Uterus (tissue), 4 donors: ENCODE results near the gene LUZP2. TPM values are rescaled to one million over a fixed set of nuclear protein-coding genes. Genes with fewer than 3 reads are reported as not detected.

Source experiments
- DNase-seq, 2 donors: peaks; one replicate each; pipeline ENCODE4 v3.0.0-alpha.2; 2019 to 2020
- H3K27ac ChIP-seq, 2 donors: fragments of 200-600 bp; sonication (generic); 1 replicate in 1 of 2; 2 replicates in 1 of 2; pipeline ENCODE4 v1.5.1; 2016 to 2018
- H3K27me3 ChIP-seq, 2 donors: fragments of 200-600 bp; sonication (generic); one replicate each; pipeline ENCODE4 v1.5.1; 2018 to 2019; ENCODE audit warnings: control low read depth in 1 of 2
- H3K36me3 ChIP-seq, 2 donors: fragments of 200-600 bp; sonication (generic); one replicate each; pipeline ENCODE4 v1.5.1; 2019; ENCODE audit warnings: control low read depth in 1 of 2
- H3K4me1 ChIP-seq, 2 donors: fragments of 200-600 bp; sonication (generic); one replicate each; pipeline ENCODE4 v1.5.1; 2018 to 2019; ENCODE audit warnings: control low read depth in 1 of 2
- H3K4me3 ChIP-seq, 2 donors: fragments of 200-600 bp; sonication (generic); 1 replicate in 1 of 2; 2 replicates in 1 of 2; pipeline ENCODE4 v1.5.1; 2018 to 2019; ENCODE audit warnings: mild to moderate bottlenecking in 1 of 2
- H3K9me3 ChIP-seq, 2 donors: fragments of 200-600 bp; sonication (generic); one replicate each; pipeline ENCODE4 v1.5.1; 2019; ENCODE audit warnings: control low read depth in 1 of 2
- POLR2A ChIP-seq, 2 donors: fragments of 450-650 bp; IDR thresholded peaks; one replicate each; pipeline ENCODE4 v1.6.1; 2016; ENCODE audit warnings: antibody characterized with exemption in 2 of 2, mild to moderate bottlenecking in 1 of 2, moderate library complexity in 1 of 2
- intact Hi-C: fragments of 100-400 bp; cut with DNase I; formaldehyde crosslinking; loops from one replicate; pipeline ENCODE4 v1.15.1; 2023; ENCODE audit warnings: low total_unique reads
- total RNA-seq, 4 donors: library from RNA; depleted of rRNA in 3 of 4; stranded (reverse); fragments of >200 nt in 3 of 4; gene quantifications; one replicate each; pipeline versions ENCODE4 v1.1.0 to v1.2.4, GENCODE V29; 2014 to 2023
- TF ChIP-seq, protein P1 (sequence below), 4 experiments: fragments of 200-600 bp in 2 of 4; fragments of 450-650 bp in 2 of 4; sonication (generic) in 2 of 4; IDR thresholded peaks; one replicate each; pipeline ENCODE4 v1.5.1; 2016 to 2019; ENCODE audit warnings: antibody characterized with exemption in 4 of 4, mild to moderate bottlenecking in 2 of 4, moderate library complexity in 1 of 4
- donor health status: DM: yes; HTN: yes; CAD: no.

LUZP2 gene
- total RNA-seq, 4 donors from 2014 or later: 0.24 to 13.8 TPM; not detected in 2

DNA sequence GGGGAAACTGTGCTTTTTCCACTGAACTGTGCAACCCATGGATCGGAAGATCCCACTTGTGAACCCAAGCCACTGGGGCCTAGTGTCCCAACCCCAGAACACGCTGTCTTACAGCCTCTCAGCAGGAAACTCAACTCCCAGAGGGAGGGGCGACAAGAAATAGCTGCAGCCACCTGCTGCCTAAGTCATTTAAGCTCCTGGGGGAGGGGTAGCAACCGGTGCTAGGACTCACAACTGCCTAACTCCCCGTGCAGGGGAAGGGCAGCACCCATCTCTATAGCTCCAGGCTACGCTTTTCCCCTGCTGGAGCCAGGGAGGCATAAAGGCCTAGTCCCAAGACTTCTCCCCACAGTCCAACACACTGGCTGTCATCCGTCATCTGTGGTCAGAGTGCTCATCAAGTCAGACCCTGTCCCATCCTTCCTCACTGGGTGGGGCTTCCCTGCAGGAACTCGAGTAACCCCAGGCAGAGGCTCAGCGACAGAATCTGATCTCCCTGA is 363.0 kb downstream of the LUZP2 start:
- no peaks in the 10 kb centered on the region for H3K36me3 ChIP-seq
- intact Hi-C loops: no loop called here
- no peaks in the 10 kb centered on the region for H3K4me1 ChIP-seq
- H3K27ac ChIP-seq: no peak overlapping the region
- no peak overlapping the region for H3K4me3 ChIP-seq
- no peak for TF ChIP-seq POLR2A (IDR thresholded peaks at IDR 0.05)
- TF ChIP-seq, protein P1, sequence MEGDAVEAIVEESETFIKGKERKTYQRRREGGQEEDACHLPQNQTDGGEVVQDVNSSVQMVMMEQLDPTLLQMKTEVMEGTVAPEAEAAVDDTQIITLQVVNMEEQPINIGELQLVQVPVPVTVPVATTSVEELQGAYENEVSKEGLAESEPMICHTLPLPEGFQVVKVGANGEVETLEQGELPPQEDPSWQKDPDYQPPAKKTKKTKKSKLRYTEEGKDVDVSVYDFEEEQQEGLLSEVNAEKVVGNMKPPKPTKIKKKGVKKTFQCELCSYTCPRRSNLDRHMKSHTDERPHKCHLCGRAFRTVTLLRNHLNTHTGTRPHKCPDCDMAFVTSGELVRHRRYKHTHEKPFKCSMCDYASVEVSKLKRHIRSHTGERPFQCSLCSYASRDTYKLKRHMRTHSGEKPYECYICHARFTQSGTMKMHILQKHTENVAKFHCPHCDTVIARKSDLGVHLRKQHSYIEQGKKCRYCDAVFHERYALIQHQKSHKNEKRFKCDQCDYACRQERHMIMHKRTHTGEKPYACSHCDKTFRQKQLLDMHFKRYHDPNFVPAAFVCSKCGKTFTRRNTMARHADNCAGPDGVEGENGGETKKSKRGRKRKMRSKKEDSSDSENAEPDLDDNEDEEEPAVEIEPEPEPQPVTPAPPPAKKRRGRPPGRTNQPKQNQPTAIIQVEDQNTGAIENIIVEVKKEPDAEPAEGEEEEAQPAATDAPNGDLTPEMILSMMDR (IDR thresholded peaks at IDR 0.05): no peak
- no peaks in the 10 kb centered on the region for H3K9me3 ChIP-seq
- DNase-seq: no peak
- H3K27me3 ChIP-seq: no peaks in the 10 kb centered on the region

DNA sequence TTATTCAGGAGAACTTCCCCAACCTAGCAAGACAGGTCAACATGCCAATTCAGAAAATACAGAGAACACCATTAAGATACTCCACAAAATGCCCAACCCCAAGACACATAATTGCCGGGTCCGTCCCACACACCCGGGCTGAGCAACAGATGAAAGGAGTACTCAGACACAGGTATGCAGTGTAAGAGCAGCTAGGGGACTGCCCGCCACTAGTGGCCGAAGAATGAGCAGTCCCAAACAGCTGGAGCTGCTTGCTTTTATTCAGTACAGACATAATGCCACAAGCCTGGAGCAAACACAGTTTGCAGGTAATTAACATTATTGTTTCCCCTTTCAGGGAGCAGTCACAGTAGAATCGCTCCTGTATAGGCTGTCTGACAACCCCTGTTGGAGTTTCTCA is 364.6 kb downstream of the LUZP2 start:
- no peak for DNase-seq
- Histone ChIP-seq H3K27ac (no peak overlapping the region), H3K9me3 (no peaks in the 10 kb centered on the region), H3K4me1 (no peaks in the 10 kb centered on the region), H3K36me3 (no peaks in the 10 kb centered on the region), H3K27me3 (no peaks in the 10 kb centered on the region), H3K4me3 (no peak overlapping the region)
- intact Hi-C loops: no loop called here
- TF ChIP-seq POLR2A (IDR thresholded peaks at IDR 0.05): no peak

DNA sequence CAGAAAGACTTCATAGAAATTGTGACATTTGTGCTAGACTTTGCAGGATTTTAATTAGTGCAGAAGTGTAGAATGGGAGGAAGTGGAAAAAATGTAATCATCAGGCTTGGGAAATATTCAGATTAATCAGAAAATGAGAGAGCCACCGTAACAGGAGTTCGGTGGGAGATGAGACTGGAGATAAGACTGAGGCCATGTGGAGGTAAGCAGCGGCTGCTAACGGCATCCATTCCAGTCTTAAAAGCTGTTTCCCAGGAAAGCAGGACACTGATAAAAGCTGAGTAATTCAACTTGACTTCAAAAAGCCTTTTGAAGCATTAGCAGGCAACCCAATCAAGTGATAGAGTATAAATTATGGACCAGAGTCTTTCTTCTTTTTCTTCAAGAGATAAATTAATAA is 369.9 kb downstream of the LUZP2 start:
- no peak overlapping the region for H3K27ac ChIP-seq
- H3K4me3 ChIP-seq: no peak overlapping the region
- intact Hi-C loops: no loop called here
- H3K4me1 ChIP-seq: no peaks in the 10 kb centered on the region
- no peaks in the 10 kb centered on the region for H3K9me3 ChIP-seq
- H3K27me3 ChIP-seq: no peaks in the 10 kb centered on the region
- TF ChIP-seq, protein P1 (IDR thresholded peaks at IDR 0.05): no peak
- no peak for TF ChIP-seq POLR2A (IDR thresholded peaks at IDR 0.05)
- no peak for DNase-seq
- no peaks in the 10 kb centered on the region for H3K36me3 ChIP-seq

DNA sequence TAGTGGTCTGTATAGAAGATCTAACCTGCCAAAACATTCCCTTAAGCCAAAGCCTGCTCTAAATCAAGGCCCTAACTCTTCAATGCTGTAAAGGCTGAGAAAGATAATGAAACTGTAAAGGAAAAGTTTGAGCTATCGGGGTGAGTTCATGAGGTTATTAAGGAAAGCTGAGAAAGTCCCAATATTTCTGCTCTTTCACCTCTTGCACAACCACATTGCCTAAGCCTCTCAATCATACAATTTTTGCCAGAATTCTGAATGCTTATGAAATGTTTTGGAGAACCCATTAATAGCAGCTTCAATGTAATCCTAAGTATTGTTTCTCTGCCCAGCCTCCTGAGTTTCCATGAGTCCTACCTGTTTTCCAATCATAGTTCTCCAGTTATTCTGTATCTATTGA is 373.2 kb downstream of the LUZP2 start:
- Histone ChIP-seq H3K4me1 (no peaks in the 10 kb centered on the region), H3K4me3 (no peak overlapping the region), H3K9me3 (no peaks in the 10 kb centered on the region), H3K27me3 (no peaks in the 10 kb centered on the region), H3K27ac (no peak overlapping the region), H3K36me3 (no peaks in the 10 kb centered on the region)
- no peak for DNase-seq
- no peak for TF ChIP-seq POLR2A (IDR thresholded peaks at IDR 0.05)
- TF ChIP-seq, protein P1 (IDR thresholded peaks at IDR 0.05): no peak
- intact Hi-C loops: no loop called here

DNA sequence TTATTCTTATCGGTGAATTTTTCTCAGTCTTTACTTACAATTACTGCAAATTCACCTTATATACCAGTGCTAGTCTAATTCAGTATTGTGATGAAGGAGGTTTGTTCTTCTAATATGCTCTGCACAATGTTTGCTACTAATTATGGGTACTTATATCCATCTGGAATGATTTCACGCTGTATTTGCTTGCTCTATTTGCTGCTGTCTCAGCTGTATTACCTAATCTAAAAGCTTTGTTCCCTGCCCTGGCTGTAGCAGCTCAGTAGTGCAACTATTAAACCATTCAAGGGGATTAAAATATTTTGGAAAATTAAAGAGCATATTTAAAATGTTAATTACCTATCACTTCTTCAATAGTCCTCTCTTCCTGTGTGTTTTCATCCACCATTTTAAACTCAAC is 375.3 kb downstream of the LUZP2 start:
- Histone ChIP-seq H3K27me3 (no peaks in the 10 kb centered on the region), H3K4me3 (no peak overlapping the region), H3K36me3 (no peaks in the 10 kb centered on the region), H3K9me3 (no peaks in the 10 kb centered on the region), H3K27ac (no peak overlapping the region), H3K4me1 (no peaks in the 10 kb centered on the region)
- intact Hi-C loops: no loop called here
- DNase-seq: no peak
- TF ChIP-seq, protein P1 (IDR thresholded peaks at IDR 0.05): no peak
- TF ChIP-seq POLR2A (IDR thresholded peaks at IDR 0.05): no peak
